Testis (tissue), 2 donors: Measurements from ENCODE around the gene FBXO3.
"Not testable (repeated sequence)": the region's sequence is repeated elsewhere in the genome, so short reads cannot be mapped to it uniquely, and the experiment has no call there.

Experiments
- CTCF ChIP-seq, 3 experiments: fragments of 450-650 bp in 2 of 3; fragments of 200-600 bp in 1 of 3; sonication (generic) in 1 of 3; IDR thresholded peaks; one replicate each; pipeline ENCODE4 v1.5.1; 2016 to 2019; ENCODE audit warnings: antibody characterized with exemption in 3 of 3, mild to moderate bottlenecking in 2 of 3, moderate library complexity in 1 of 3
- POLR2A ChIP-seq: fragments of 450-650 bp; IDR thresholded peaks from one replicate; pipeline ENCODE4 v1.6.1; 2017; ENCODE audit warnings: antibody characterized with exemption, mild to moderate bottlenecking, moderate library complexity

DNA sequence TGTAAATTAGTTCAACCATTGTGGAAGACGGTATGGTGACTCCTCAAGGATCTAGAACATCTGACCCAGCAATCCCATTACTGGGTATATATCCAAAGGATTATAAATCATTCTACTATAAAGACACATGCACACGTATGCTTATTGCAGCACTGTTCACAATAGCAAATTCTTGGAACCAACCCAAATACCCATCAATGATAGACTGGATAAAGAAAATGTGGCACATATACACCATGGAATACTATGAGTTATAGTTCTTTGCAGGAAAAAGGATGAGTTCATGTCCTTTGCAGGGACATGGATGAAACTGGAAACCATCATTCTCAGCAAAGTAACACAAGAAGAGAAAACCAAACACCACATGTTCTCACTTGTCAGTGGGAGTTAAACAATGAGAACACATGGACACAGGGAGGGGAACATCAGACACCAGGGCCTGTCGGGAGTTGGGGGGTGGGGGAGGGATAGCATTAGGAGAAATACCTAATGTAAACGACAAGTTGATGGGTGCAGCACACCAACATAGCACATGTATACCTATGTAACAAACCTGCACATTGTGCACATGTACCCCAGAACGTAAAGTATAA is 45.2 kb downstream of the FBXO3 start:
- TF ChIP-seq POLR2A; CTCF (IDR thresholded peaks at IDR 0.05): not testable (repeated sequence)
